SK-N-SH (cell line): ENCODE results near the gene NR2F6.
A peak's percentile ranks its signal among the peaks of the same experiment; 100 is the strongest.

Source experiments
- EP300 ChIP-seq, 2 experiments: IDR thresholded peaks; 2 replicates each; pipeline versions ENCODE4 v1.4.0 to v1.6.1; 2012; ENCODE audit warnings: borderline replicate concordance in 1 of 2, low read depth in 1 of 2, low read length in 1 of 2
- EZH2phosphoT487 ChIP-seq: fragments of 200-600 bp; sonication (generic); IDR thresholded peaks from 2 replicates; pipeline ENCODE4 v1.6.1; 2017; ENCODE audit warnings: low read depth, mixed run types, mild to moderate bottlenecking, antibody characterized with exemption, moderate library complexity, borderline replicate concordance
- MXI1 ChIP-seq: IDR thresholded peaks from 2 replicates; pipeline ENCODE4 v1.6.1; 2012; ENCODE audit warnings: mild to moderate bottlenecking, low read depth, low read length, improper control_type of control experiment
- NFIC ChIP-seq: IDR thresholded peaks from 2 replicates; pipeline ENCODE4 v1.4.0; 2012; ENCODE audit warnings: borderline replicate concordance
- POLR2AphosphoS5 ChIP-seq: IDR thresholded peaks from 2 replicates; pipeline ENCODE4 v1.6.1; 2012; ENCODE audit warnings: low read depth, low read length
- TAF1 ChIP-seq: IDR thresholded peaks from 2 replicates; pipeline ENCODE4 v1.6.1; 2012; ENCODE audit warnings: low read depth, mild to moderate bottlenecking, low read length, moderate library complexity, borderline replicate concordance
- TCF12 ChIP-seq: IDR thresholded peaks from 2 replicates; pipeline ENCODE4 v1.4.0; 2012
- TF ChIP-seq, protein P1 (sequence below): fragments of 200-600 bp; sonication (generic); IDR thresholded peaks from 2 replicates; pipeline ENCODE4 v1.6.1; 2017; ENCODE audit warnings: antibody characterized with exemption, mild to moderate bottlenecking, moderate library complexity
- TF ChIP-seq, protein P2 (sequence below): IDR thresholded peaks from 2 replicates; pipeline ENCODE4 v1.6.1; 2012; ENCODE audit warnings: mild to moderate bottlenecking, low read depth, low read length, moderate library complexity
- TF ChIP-seq, protein P3 (sequence below): IDR thresholded peaks from 2 replicates; pipeline ENCODE4; 2012
- TF ChIP-seq, protein P4 (sequence below): IDR thresholded peaks from 2 replicates; pipeline ENCODE4 v1.4.0; 2012; ENCODE audit warnings: low read depth
- TF ChIP-seq, protein P5 (sequence below): fragments of 150-350 bp; IDR thresholded peaks from 2 replicates; pipeline ENCODE4 v1.6.1; 2017; ENCODE audit warnings: antibody characterized with exemption, low read length, low read depth, borderline replicate concordance

DNA sequence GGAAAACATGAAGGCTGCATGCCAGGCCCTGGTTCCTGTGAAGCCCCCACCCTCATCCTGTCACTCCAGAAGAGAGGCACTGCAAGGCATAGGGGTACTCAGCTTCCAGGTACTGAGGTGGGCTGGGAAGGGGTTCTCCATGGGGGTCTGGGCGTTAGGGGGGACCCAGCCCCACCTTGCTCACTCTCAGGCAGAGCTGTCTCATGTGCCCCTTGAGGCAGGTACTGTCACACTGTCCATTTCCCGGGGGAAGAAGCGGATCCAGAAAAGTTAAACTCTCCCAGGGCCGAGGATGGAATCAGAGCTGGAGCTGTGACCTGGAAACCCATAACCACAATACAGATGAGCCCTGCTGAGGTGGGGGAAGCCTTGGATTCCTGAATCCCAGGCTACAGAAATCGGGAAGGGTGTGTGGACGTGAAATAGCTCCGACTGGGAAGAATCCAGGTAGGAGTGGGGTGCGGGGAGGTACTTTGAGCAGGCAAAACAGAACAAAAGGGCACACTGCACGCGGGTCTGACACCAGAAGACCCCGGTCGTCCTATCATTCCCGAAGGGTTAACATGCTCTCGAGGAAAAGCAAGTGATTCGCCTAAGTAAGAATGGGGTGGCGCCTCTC is 31.1 kb downstream of the NR2F6 start:
- peak; percentile 5; the same call in 1 of the 2 replicates for TF ChIP-seq MXI1
- TF ChIP-seq, protein P1, sequence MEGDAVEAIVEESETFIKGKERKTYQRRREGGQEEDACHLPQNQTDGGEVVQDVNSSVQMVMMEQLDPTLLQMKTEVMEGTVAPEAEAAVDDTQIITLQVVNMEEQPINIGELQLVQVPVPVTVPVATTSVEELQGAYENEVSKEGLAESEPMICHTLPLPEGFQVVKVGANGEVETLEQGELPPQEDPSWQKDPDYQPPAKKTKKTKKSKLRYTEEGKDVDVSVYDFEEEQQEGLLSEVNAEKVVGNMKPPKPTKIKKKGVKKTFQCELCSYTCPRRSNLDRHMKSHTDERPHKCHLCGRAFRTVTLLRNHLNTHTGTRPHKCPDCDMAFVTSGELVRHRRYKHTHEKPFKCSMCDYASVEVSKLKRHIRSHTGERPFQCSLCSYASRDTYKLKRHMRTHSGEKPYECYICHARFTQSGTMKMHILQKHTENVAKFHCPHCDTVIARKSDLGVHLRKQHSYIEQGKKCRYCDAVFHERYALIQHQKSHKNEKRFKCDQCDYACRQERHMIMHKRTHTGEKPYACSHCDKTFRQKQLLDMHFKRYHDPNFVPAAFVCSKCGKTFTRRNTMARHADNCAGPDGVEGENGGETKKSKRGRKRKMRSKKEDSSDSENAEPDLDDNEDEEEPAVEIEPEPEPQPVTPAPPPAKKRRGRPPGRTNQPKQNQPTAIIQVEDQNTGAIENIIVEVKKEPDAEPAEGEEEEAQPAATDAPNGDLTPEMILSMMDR: no peak
- TF ChIP-seq EZH2phosphoT487: no peak
- TF ChIP-seq, protein P2, sequence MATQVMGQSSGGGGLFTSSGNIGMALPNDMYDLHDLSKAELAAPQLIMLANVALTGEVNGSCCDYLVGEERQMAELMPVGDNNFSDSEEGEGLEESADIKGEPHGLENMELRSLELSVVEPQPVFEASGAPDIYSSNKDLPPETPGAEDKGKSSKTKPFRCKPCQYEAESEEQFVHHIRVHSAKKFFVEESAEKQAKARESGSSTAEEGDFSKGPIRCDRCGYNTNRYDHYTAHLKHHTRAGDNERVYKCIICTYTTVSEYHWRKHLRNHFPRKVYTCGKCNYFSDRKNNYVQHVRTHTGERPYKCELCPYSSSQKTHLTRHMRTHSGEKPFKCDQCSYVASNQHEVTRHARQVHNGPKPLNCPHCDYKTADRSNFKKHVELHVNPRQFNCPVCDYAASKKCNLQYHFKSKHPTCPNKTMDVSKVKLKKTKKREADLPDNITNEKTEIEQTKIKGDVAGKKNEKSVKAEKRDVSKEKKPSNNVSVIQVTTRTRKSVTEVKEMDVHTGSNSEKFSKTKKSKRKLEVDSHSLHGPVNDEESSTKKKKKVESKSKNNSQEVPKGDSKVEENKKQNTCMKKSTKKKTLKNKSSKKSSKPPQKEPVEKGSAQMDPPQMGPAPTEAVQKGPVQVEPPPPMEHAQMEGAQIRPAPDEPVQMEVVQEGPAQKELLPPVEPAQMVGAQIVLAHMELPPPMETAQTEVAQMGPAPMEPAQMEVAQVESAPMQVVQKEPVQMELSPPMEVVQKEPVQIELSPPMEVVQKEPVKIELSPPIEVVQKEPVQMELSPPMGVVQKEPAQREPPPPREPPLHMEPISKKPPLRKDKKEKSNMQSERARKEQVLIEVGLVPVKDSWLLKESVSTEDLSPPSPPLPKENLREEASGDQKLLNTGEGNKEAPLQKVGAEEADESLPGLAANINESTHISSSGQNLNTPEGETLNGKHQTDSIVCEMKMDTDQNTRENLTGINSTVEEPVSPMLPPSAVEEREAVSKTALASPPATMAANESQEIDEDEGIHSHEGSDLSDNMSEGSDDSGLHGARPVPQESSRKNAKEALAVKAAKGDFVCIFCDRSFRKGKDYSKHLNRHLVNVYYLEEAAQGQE: no peak
- no peak for TF ChIP-seq TAF1
- no peak for TF ChIP-seq EP300 (IDR thresholded peaks at IDR 0.05; ENCODE audit: borderline replicate concordance in 1 of 2, low read depth in 1 of 2, low read length in 1 of 2)
- no peak for TF ChIP-seq TCF12
- no peak for TF ChIP-seq NFIC
- TF ChIP-seq, protein P3, sequence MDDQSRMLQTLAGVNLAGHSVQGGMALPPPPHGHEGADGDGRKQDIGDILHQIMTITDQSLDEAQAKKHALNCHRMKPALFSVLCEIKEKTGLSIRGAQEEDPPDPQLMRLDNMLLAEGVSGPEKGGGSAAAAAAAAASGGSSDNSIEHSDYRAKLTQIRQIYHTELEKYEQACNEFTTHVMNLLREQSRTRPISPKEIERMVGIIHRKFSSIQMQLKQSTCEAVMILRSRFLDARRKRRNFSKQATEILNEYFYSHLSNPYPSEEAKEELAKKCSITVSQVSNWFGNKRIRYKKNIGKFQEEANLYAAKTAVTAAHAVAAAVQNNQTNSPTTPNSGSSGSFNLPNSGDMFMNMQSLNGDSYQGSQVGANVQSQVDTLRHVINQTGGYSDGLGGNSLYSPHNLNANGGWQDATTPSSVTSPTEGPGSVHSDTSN: no peak
- TF ChIP-seq, protein P4, sequence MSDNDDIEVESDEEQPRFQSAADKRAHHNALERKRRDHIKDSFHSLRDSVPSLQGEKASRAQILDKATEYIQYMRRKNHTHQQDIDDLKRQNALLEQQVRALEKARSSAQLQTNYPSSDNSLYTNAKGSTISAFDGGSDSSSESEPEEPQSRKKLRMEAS: no peak
- TF ChIP-seq, protein P5, sequence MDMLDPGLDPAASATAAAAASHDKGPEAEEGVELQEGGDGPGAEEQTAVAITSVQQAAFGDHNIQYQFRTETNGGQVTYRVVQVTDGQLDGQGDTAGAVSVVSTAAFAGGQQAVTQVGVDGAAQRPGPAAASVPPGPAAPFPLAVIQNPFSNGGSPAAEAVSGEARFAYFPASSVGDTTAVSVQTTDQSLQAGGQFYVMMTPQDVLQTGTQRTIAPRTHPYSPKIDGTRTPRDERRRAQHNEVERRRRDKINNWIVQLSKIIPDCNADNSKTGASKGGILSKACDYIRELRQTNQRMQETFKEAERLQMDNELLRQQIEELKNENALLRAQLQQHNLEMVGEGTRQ: no peak
- TF ChIP-seq POLR2AphosphoS5: no peak
